HG03575 (cell line): ENCODE results near the gene SLC6A3.
"Not testable (repeated sequence)": the region's sequence is repeated elsewhere in the genome, so short reads cannot be mapped to it uniquely, and the experiment has no call there.

Experiments used
- ATAC-seq: cut with Tn5 transposase; IDR thresholded peaks from one replicate; pipeline ENCODE4 v1.9.1; 2021; ENCODE audit not compliant: unreplicated experiment, insufficient number of reproducible peaks, low FRiP score; ENCODE audit errors: extremely low read depth

SLC6A3 gene

DNA sequence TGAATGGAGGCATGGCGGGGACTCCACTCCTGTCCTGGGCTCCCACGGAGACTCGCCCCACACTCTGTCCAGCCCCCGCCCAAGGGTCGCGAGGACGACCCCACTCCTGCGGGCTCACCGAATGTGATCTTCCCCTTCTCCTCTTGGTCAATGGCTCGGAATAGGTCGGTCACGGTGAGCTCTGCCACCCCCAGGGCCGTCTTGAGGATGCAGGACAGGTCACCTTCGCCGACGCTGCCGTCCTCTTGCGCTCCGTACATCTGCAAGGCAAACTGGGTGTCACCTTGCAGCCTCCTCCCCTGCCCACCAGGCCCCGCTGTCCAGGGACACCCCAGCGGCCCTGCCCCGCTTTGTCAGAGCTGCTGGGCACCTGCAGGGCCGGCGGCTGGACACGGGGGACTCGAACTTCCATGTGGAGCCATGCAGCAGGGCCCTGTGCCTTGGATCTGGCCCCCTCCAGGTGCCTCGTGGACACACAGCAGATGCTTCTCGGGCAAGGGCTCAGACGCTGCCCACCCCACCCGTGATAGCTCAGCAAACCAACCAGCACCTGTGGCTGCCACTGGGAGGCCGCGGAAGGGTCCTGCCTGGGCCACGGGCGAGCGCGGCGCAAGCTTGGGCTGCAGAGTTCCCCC lies 21.5 kb upstream of the SLC6A3 start:
- ATAC-seq = no peak

DNA sequence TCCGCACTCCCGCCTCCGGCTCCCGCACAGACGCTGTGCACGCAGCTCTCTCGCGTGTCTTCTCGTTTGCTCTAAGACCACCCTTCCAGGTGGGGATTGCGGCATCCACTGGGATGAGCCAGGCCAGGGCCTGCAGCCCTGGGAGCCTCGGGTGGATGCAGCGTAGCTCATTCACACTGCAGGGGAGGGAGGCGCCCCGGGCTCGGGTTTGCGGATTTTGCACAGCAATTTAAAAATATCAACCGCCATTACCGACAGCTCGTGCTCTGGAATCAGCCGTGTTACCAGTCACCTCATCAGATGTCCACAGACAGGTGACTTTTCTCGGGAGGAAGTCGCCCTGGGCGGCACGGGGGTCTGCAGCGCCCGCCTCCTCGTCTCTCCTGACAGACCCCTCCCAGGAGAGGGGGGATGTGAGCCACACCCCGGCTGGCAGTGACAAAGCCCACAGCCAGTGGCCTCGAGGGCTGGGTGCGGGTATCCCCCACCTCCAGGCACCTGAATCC lies 20.8 kb upstream of the SLC6A3 start:
- no peak for ATAC-seq

DNA sequence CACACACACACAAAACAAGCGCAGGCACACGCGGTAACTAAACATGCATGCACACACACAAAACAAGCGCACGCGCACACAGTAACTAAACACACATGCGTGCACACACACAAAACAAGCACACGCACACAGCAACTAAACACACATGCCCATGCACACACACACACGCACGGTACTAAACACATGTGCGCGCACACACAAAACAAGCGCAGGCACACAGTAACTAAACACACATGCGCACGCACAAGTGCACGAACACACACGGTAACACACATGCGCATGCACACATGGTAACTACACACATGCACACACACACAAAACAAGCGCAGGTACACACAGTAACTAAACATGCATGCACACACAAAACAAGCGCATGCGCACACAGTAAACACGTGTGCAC lies 19.9 kb upstream of the SLC6A3 start:
- ATAC-seq = no peak

DNA sequence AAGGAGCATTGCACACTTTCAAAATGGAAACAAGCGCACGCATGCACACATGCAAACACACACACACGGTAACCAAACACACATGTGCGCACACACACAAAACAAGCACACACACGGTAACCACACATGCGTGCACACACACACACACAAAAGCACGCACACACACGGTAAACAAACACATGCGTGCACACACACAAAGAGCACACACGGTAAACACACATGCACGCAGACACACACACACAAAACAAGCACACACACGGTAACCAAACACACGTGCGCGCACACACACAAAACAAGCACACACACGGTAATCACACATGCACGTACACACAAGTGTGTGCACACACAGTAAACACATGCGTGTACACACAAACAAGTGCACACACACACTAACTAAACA lies 19.3 kb upstream of the SLC6A3 start:
- no peak for ATAC-seq

DNA sequence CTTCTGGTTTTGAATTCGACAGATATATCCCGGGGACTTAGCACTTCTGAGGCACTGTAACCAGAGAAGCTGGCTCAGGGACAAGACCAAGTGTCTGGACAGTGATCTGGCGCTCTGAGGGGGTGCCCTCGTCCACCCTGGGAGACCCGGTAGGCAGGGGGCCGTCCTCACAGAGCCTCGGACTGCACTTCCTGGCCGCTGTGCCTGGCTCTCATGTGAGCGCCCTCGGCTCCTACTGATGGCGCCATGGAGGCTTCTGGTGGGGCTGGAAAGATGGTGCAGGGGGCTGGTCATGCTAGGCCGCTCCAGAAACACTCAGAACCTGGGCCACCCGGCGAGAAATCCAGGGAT lies 18.8 kb upstream of the SLC6A3 start:
- no peak for ATAC-seq

DNA sequence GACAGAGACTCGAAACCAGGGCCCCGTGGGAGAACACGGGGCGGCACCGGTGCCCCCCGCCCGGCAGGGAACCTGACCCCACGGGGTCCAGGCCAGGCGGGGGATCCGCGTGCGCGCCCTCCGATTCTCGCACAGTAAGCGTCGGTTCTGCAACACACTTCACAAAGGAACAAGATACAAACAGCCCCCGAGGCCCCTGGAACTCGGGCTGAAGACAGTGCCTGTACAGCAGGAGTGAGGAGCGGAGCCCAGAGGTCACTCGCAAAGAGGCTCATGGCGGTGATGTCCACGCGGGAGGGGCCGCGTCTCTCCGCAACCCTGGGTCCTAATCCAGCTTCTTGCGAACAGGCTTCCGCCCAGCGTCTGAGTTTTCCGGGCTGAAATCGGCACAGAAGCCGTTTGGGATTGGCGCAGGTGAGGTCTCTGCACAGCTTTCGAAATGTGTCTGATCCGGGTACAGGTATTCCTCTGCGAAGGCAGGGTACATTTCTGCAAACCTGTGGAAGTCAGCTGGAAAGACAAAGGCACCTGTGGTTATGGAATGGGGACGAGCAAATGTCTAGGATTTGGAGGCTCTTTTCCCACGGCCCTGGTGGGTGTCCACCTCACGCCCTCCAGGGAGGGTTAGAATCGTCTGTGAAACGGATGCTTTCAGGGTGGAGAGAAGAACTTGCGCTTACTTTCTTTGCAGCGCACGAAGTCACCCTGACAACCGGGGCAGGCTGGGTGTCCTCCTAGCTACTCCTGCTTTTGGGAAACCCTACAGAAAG lies 18.3 kb upstream of the SLC6A3 start:
- no peak for ATAC-seq

DNA sequence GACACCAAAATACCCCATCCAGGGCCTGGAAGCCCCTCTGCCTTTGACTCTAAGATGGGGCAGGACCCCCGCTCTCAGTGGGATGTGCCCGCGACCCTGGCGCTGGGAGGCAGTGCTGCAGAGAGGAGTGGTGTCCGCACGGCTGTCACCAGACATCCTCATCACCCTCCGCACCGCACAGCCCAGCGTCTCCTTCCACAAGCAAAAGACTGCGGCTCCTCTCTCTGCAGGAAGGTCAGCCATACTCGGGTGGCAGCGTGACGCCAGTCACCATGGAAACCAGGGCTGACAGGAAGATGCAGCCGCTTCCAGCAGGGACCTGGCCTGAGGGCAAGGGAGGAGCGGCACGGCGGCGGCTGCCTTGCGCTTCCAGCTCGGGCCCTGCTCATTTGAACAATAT lies 17.1 kb upstream of the SLC6A3 start:
- ATAC-seq = no peak

DNA sequence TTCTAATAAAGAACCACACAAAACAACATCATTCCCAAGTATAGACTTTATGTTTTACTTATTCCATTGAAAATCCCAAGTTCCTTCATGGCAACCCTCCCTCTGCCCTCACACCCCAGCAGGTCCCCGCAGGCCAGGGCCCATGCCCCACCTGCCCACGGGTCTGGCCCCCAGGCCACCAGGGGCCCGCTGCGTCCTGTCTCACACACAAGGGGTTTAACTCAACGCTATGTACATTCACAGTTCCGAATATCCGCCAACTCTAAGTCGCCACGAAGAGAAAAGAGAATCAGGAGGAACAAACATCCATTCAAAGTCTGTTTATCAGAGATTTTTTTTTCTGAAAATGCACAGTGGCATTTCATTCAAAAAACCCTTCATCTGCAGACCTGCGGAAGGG lies 16.2 kb upstream of the SLC6A3 start:
- no peak for ATAC-seq

DNA sequence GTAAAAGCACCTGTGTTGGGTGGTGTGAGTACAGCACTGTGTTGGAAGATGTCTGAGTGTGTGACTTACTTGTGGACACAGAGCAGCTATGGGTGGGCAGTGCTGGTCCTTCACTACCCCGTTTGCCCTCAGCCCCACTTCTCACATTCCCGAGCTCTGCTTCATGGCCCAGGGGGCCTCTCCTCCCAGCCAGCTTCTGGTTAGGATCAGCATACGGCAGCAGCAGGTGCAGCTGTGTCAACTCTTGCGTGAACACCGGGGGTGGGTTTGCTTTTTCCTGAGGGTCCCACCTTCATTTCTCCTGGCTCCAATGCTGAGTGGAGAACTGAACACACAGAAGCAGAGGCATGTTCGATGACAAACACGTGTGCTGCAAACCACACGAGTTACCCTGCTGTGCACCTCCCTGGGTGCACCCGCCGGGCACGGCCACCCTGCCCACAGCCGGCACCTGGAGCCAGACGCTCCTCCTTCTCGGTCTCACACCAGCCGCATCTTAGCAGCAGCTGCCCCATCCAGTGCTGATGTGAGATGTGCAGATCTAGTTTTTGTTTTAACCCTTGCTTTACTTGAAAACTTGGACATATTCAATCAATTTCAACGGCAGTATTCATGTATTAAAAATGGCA lies 14.9 kb upstream of the SLC6A3 start:
- ATAC-seq = no peak

DNA sequence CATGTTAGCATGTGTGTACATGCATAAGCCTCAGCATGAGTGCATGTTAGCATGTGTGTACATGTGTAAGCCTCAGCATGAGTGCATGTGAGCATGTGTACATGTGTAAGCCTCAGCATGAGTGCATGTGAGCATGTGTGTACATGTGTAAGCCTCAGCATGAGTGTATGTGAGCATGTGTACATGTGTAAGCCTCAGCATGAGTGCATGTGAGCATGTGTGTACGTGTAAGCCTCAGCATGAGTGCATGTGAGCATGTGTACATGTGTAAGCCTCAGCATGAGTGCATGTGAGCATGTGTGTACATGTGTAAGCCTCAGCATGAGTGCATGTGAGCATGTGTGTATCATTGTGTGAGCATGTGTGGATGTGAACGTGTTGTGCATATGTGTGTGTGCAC lies 14.2 kb upstream of the SLC6A3 start:
- ATAC-seq = not testable (repeated sequence)

DNA sequence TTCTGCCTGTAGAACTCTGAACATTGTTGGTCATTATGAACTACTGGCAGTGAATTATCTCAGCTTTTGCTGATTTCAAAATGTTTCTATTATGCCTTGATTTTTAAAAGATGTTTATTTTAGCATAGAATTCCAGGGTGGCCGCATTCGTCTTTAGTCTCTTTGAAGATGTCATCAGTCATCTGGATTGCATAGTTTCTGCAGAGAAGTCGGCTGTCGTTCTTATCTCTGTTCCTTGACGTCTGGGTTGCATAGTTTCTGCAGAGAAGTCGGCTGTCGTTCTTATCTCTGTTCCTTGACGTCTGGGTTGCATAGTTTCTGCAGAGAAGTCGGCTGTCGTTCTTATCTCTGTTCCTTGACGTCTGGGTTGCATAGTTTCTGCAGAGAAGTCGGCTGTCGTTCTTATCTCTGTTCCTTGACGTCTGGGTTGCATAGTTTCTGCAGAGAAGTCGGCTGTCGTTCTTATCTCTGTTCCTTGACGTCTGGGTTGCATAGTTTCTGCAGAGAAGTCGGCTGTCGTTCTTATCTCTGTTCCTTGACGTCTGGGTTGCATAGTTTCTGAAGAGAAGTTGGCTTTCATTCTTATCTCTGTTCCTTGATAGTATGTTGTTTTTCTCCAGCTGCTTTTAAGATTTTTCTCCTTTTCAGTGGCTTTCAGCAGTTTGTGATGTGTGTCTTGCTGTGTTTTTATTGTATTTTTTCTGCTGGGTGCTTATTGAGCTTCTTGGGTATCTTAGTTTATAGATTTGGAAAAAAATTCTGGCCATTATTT lies 11.1 kb upstream of the SLC6A3 start:
- ATAC-seq = not testable (repeated sequence)

DNA sequence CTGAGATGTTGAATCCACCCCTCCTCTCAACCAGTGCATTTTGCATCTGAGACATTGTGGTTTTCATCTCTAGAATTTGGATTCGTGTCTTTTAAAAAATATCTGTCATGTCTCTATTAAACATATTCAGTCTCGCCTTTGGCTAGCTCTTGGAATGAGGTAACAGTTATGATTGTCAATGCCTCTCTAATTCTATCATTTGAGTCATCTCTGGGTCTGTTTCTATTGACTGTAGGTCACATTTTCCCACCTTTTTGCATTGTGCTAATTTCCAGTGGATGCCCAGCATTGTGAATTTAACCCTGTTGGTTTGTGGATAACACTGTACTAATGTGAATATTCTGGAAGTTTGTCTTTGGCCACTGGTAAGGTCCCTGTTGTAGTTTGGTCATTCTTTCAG lies 8.4 kb upstream of the SLC6A3 start:
- no peak for ATAC-seq

DNA sequence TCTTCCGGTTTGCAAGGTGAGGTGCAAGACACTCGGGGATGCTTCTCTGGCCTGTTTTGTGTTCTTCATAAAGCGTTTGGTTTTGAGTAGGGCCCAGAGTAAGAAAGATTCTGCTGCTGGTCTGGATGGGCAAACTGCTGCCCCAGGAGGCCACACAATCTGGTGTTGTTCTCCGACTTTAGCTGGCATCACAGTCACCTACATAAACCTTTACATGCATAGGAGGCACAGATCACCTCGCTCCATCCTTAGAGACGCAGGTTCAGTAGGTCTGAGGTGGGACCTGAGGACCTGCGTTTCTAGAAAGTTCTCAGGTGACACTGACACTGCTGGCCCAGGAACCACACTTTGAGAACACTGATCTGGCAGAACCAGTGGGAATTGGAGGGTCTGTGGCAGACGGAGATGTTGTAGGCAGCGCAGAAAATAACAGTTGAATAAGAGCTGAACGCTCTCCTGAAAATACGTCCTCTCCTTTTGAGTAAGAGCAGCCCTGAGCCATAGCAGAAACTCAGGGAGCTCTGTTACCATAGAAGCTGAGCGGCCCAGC lies 3.9 kb upstream of the SLC6A3 start:
- no peak for ATAC-seq

DNA sequence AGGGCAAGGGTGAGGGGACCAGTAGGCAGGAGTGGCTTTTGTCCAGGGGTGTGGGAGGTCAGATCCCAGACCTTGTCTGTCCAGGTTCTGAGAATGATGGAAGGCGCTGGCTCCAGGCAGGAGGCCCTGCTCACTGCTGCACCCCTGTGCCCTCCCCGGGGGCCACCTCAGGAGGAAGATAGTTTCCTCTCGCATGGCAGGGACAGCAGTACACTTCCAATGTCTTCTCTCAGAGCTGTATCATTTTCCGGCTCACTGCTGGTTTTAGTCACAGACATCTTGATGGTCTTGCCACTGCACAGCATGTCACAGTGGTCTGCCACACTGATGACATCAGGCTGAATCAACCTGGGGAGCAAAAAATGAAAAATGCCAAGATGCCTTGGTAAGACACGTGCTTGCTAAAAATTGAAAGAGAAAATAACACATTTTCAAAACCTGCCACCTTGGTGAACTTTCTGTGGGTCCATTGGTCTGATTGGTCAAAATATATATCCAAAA lies 3.3 kb upstream of the SLC6A3 start:
- no peak for ATAC-seq

DNA sequence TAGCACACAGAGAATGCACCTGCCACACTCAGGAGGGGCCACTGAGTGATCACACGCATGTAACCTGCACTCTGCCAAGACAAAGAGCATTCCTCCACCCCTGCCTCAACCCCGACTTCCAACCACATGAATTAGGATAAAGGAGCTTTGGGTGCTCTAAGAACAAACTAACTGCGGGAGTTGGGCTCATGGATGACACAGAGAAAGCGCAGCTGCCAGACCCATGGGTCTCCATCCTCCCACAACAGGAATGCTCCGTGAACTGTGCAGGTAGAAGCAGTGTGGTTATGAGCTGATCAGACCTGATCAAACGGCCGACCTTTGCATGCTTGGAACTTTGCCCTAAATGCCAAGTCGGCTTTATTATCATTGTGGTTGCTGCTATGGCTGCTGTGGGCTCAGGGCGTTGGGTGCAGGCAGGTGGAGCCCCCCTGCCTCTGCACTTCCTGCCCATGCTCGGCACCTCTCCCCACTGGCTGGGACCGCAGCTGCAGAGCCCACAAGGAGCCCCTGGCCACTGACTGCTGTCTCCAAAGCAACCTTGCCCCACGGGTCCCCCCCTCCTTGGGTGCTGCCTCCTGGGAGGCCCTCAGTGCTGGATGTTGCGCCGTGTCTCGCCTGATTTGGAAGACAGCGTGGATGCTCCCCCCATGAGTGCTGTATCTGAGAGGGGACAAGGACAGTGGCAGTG lies 2.6 kb upstream of the SLC6A3 start:
- no peak for ATAC-seq

DNA sequence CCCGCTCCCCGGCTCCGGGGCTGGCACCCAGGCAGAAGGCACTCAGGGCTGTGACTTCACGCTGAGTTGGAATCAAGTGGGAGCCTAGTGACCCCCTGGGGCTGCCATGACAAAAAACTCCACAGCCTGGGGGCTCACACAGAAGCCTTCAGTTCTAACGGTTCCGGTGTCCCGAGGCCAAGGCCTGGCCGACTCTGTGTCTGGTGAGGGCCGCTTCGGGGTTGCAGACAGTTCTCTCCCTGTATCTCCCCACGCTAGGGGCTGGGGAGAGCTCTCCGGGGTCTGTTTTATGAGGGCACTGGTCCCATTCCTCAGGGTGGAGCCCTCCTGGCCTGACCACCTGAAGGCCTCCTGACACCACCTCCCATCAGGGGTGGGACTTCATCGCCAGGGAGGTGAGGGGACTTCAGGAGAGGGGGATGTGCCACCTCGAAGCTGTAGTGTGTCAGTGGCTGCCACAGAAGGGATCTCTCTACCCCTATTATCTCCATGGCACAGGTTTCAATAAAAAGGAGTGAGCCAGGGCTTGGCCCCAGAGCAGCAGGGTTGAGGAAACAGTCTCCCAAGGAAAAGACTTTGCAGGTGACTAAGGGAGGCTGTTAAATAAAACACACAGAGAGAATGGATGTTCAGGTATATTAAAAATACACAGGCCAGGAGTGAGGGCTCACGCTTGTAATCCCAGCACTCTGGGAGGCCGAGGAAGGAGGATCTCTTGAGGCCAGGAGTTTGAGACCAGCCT lies 1.5 kb upstream of the SLC6A3 start:
- no peak for ATAC-seq

DNA sequence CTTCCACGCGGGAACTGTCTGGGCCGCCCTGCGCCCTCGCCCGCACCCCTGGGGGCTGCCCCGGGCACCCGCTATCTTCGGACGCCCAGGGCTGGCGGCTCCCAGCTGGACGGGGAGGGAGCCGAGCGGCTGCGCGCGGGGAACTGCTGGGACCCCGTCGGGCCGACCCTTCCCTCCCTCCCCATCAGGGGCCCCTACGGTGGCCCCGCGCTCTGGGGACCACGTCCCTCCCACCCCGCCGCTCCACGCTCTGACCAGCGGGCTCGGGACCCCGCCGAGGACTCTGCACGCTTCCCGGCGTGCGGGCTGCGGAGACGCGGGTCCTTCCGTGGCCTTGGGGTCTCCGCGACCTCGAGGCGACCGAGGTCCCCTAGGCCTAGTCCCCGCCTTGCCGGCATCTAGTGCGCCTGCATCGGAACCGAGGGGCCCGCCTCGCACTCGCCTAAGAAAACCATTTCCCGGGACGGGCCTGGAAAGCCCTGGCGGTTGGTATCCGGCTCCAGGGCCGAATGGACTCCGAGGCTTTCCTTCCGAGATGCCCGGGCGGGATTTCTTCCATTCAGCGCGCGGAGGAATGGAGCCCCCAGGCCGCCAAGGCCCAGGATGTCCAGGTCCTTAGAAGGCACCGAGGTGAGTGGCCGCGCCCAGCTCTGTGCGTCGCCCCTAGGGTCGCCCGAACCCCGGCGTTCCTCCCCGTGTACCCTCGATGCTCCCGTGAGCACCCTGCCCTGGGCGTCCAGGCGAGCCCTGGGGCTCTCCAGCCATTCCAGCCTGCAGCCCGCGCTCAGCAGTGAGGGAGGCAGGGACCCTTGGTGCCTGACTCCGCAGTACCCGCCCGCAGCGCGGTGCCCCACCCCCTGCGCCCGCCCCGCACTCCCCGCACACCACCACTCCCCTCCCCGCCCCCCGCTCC lies 705 bp upstream of the SLC6A3 start:
- ATAC-seq = no peak
